H9 (cell line): ENCODE measurements around the gene FBXO34. TPM values are rescaled to one million over a fixed set of nuclear protein-coding genes. Genes with fewer than 3 reads are reported as not detected.

Source experiments
- DNase-seq: peaks from one replicate; pipeline ENCODE4 v3.0.0-alpha.2; 2017
- H2AFZ ChIP-seq: one replicate; pipeline ENCODE4 v1.6.1; 2013; ENCODE audit warnings: mild to moderate bottlenecking, low read length, control low read depth, moderate library complexity
- H2AK5ac ChIP-seq: 2 replicates; pipeline ENCODE4 v1.6.1; 2013; ENCODE audit warnings: low read length, control low read depth, mixed read lengths; ENCODE audit not compliant: insufficient read length
- H2BK120ac ChIP-seq: one replicate; pipeline ENCODE4 v1.6.1; 2013; ENCODE audit warnings: low read depth, mild to moderate bottlenecking, low read length, control low read depth, inconsistent platforms; ENCODE audit not compliant: poor library complexity, severe bottlenecking
- H2BK12ac ChIP-seq: 2 replicates; pipeline ENCODE4 v1.6.1; 2013; ENCODE audit warnings: low read length, control low read depth, mixed read lengths, low read depth; ENCODE audit not compliant: insufficient read length
- H2BK15ac ChIP-seq: 2 replicates; pipeline ENCODE4 v1.6.1; 2013; ENCODE audit warnings: low read depth, low read length, control low read depth
- H2BK20ac ChIP-seq: one replicate; pipeline ENCODE4 v1.6.1; 2013; ENCODE audit warnings: low read depth, mild to moderate bottlenecking, low read length, control low read depth, inconsistent platforms; ENCODE audit not compliant: poor library complexity, severe bottlenecking
- H2BK5ac ChIP-seq: 2 replicates; pipeline ENCODE4 v1.6.1; 2013; ENCODE audit warnings: low read length, control low read depth, mixed read lengths; ENCODE audit not compliant: insufficient read length
- H3K14ac ChIP-seq: 2 replicates; pipeline ENCODE4 v1.6.1; 2013; ENCODE audit warnings: low read length, control low read depth; ENCODE audit not compliant: insufficient read depth
- H3K18ac ChIP-seq: 2 replicates; pipeline ENCODE4 v1.6.1; 2013; ENCODE audit warnings: low read depth, mild to moderate bottlenecking, mixed read lengths, low read length, control low read depth; ENCODE audit not compliant: insufficient read length
- H3K23ac ChIP-seq: 2 replicates; pipeline ENCODE4 v1.6.1; 2013; ENCODE audit warnings: low read length, control low read depth, mixed read lengths, low read depth; ENCODE audit not compliant: insufficient read length
- H3K23me2 ChIP-seq: 2 replicates; pipeline ENCODE4 v1.6.1; 2013; ENCODE audit warnings: low read depth, mild to moderate bottlenecking, mixed read lengths, low read length, control low read depth; ENCODE audit not compliant: insufficient read length, poor library complexity, severe bottlenecking
- H3K27ac ChIP-seq: 2 replicates; pipeline ENCODE4 v1.5.1; 2013; ENCODE audit warnings: low read length, control low read depth, mixed read lengths, low read depth; ENCODE audit not compliant: insufficient read length
- H3K27me3 ChIP-seq: 2 replicates; pipeline ENCODE4 v1.6.1; 2013; ENCODE audit warnings: low read length, control low read depth, inconsistent platforms; ENCODE audit not compliant: insufficient read depth
- H3K4ac ChIP-seq: 2 replicates; pipeline ENCODE4 v1.6.1; 2013; ENCODE audit warnings: low read depth, mild to moderate bottlenecking, control low read depth, inconsistent platforms, low read length, moderate library complexity
- H3K4me1 ChIP-seq: 2 replicates; pipeline ENCODE4 v1.6.1; 2013; ENCODE audit warnings: low read length, control low read depth, inconsistent platforms; ENCODE audit not compliant: insufficient read depth
- H3K4me2 ChIP-seq: 2 replicates; pipeline ENCODE4 v1.6.1; 2013; ENCODE audit warnings: low read length, control low read depth, mixed read lengths; ENCODE audit not compliant: insufficient read length, insufficient read depth
- H3K56ac ChIP-seq: 2 replicates; pipeline ENCODE4 v1.6.1; 2013; ENCODE audit warnings: low read depth, mild to moderate bottlenecking, mixed read lengths, low read length, control low read depth; ENCODE audit not compliant: insufficient read length
- H3K79me1 ChIP-seq: 2 replicates; pipeline ENCODE4 v1.6.1; 2013; ENCODE audit warnings: low read depth, mild to moderate bottlenecking, moderate library complexity, low read length, control low read depth, inconsistent platforms; ENCODE audit not compliant: insufficient read depth, poor library complexity, severe bottlenecking
- H3K79me2 ChIP-seq: 2 replicates; pipeline ENCODE4 v1.6.1; 2013; ENCODE audit warnings: low read length, control low read depth, inconsistent platforms; ENCODE audit not compliant: insufficient read depth
- H3K9ac ChIP-seq: 2 replicates; pipeline ENCODE4 v1.6.1; 2013; ENCODE audit warnings: low read length, control low read depth, mixed read lengths; ENCODE audit not compliant: insufficient read length; ENCODE audit errors: extremely low read depth
- H3K9me3 ChIP-seq: one replicate; pipeline ENCODE4 v1.6.1; 2013; ENCODE audit warnings: low read depth, low read length, inconsistent platforms; ENCODE audit not compliant: control insufficient read depth
- H3T11ph ChIP-seq: one replicate; pipeline ENCODE4 v1.6.1; 2013; ENCODE audit warnings: mild to moderate bottlenecking, low read length, control low read depth, inconsistent platforms
- H4K20me1 ChIP-seq: one replicate; pipeline ENCODE4 v1.6.1; 2013; ENCODE audit not compliant: control insufficient read depth, insufficient read length, insufficient read depth
- H4K5ac ChIP-seq: 2 replicates; pipeline ENCODE4 v1.6.1; 2013; ENCODE audit warnings: low read depth, mild to moderate bottlenecking, mixed read lengths, low read length, control low read depth; ENCODE audit not compliant: insufficient read length
- H4K8ac ChIP-seq: replicated peaks from 2 replicates; pipeline ENCODE4 v1.6.1; 2013; ENCODE audit warnings: low read length, control low read depth, mixed read lengths, low read depth; ENCODE audit not compliant: insufficient read length
- H4K91ac ChIP-seq: 2 replicates; pipeline ENCODE4 v1.6.1; 2013; ENCODE audit warnings: low read depth, mild to moderate bottlenecking, moderate library complexity, mixed read lengths, low read length, control low read depth; ENCODE audit not compliant: insufficient read length
- H3K27ac Mint-ChIP-seq, 3 experiments: 2 replicates in 2 of 3; 3 replicates in 1 of 3; pipeline ENCODE4 v1.8.0; 2020 to 2021; ENCODE audit warnings: mixed read lengths in 3 of 3, mild to moderate bottlenecking in 1 of 3, moderate library complexity in 1 of 3
- H3K27me3 Mint-ChIP-seq: 2 replicates; pipeline ENCODE4 v1.8.0; 2021; ENCODE audit warnings: low read depth, mild to moderate bottlenecking, moderate library complexity, mixed read lengths
- H3K36me3 Mint-ChIP-seq, 3 experiments: 2 replicates in 2 of 3; 3 replicates in 1 of 3; pipeline ENCODE4 v1.8.0; 2020 to 2021; ENCODE audit warnings: low read depth in 3 of 3, mixed read lengths in 3 of 3; ENCODE audit not compliant: insufficient read depth in 1 of 3
- H3K4me1 Mint-ChIP-seq, 2 experiments: 2 replicates each; pipeline ENCODE4 v1.8.0; 2020; ENCODE audit warnings: mixed read lengths in 2 of 2
- H3K4me3 Mint-ChIP-seq, 2 experiments: 2 replicates in 1 of 2; 3 replicates in 1 of 2; pipeline ENCODE4 v1.8.0; 2020 to 2021; ENCODE audit warnings: mild to moderate bottlenecking in 2 of 2, mixed read lengths in 2 of 2, moderate library complexity in 1 of 2
- H3K9me3 Mint-ChIP-seq, 2 experiments: 2 replicates in 1 of 2; 3 replicates in 1 of 2; pipeline ENCODE4 v1.8.0; 2020; ENCODE audit warnings: mild to moderate bottlenecking in 2 of 2, mixed read lengths in 2 of 2, moderate library complexity in 1 of 2
- CTCF ChIP-seq: fragments of 200-600 bp; sonication (generic); conservative IDR thresholded peaks from 3 replicates; pipeline ENCODE4 v1.8.0; 2021; ENCODE audit warnings: antibody characterized with exemption, mild to moderate bottlenecking
- total RNA-seq: library from RNA; stranded (reverse); gene quantifications from 2 replicates; pipeline ENCODE4 v1.2.1, GENCODE V29; 2021

The FBXO34 gene
- total RNA-seq, 1 experiment from 2014 or later, result 12.0 TPM

- H4K8ac ChIP-seq, result no peak overlapping the region
- H3T11ph ChIP-seq, result no peak overlapping the region
- no peak overlapping the region for H3K4ac ChIP-seq
- H3K27ac ChIP-seq, result no peak overlapping the region
- H3K18ac ChIP-seq, result no peak overlapping the region
- no peak overlapping the region for H3K27ac Mint-ChIP-seq
- no peak overlapping the region for H2AK5ac ChIP-seq
- no peak overlapping the region for H2BK12ac ChIP-seq
- H4K91ac ChIP-seq, result no peak overlapping the region
- H3K9me3 ChIP-seq, result peaks cover 23% of the 10 kb centered on the region
- no peak overlapping the region for H3K23ac ChIP-seq
- H4K20me1 ChIP-seq, result no peaks in the 10 kb centered on the region
- H3K79me1 ChIP-seq, result peaks cover 10% of the 10 kb centered on the region
- H2AFZ ChIP-seq, result no peak overlapping the region
- no peaks in the 10 kb centered on the region for H3K27me3 ChIP-seq
- TF ChIP-seq CTCF, result no peak
- no peak for DNase-seq
- H3K9me3 Mint-ChIP-seq, result peaks cover 36 to 39% of the 10 kb centered on the region in 2 experiments
- no peak overlapping the region for H3K14ac ChIP-seq
- no peaks in the 10 kb centered on the region; the same call in 1 of the 2 replicates for H3K79me2 ChIP-seq
- no peak overlapping the region for H2BK5ac ChIP-seq
- peaks cover 36 to 52% (median 40%) of the 10 kb centered on the region in 3 experiments for H3K36me3 Mint-ChIP-seq
- H3K4me1 Mint-ChIP-seq, result no peaks in the 10 kb centered on the region
- no peak overlapping the region for H2BK120ac ChIP-seq
- no peak overlapping the region for H4K5ac ChIP-seq
- no peaks in the 10 kb centered on the region for H3K23me2 ChIP-seq
- no peak overlapping the region for H2BK15ac ChIP-seq
- H3K56ac ChIP-seq, result no peak overlapping the region
- no peaks in the 10 kb centered on the region for H3K4me1 ChIP-seq
- H2BK20ac ChIP-seq, result no peak overlapping the region
- no peaks in the 10 kb centered on the region for H3K27me3 Mint-ChIP-seq
- H3K9ac ChIP-seq, result no peak overlapping the region
- no peak overlapping the region for H3K4me3 Mint-ChIP-seq
- H3K4me2 ChIP-seq, result no peak overlapping the region
Observed at GRCh38 chr14:55314449-55314848, 43.2 kb downstream of the FBXO34 start.
